Breast epithelium (tissue), 4 donors: ENCODE measurements around the gene TBC1D1. TPM values are rescaled to one million over a fixed set of nuclear protein-coding genes. Genes with fewer than 3 reads are reported as not detected.

ENCODE experiments used
- DNase-seq, 2 donors: peaks; one replicate each; pipeline ENCODE4 v3.0.0-alpha.2; 2019; ENCODE audit warnings: low spot score in 2 of 2
- H3K27ac ChIP-seq, 2 donors: fragments of 200-600 bp; sonication (generic) in 1 of 2; one replicate each; pipeline ENCODE4 v1.5.1; 2016 to 2019; ENCODE audit warnings: mild to moderate bottlenecking in 1 of 2
- H3K27me3 ChIP-seq, 2 donors: fragments of 200-600 bp; sonication (generic) in 1 of 2; one replicate each; pipeline versions ENCODE4 v1.5.1 to v1.6.0; 2017 to 2019; ENCODE audit warnings: control low read depth in 1 of 2, mild to moderate bottlenecking in 1 of 2
- H3K36me3 ChIP-seq: fragments of 200-600 bp; one replicate; pipeline ENCODE4 v1.5.1; 2019
- H3K4me1 ChIP-seq, 2 donors: fragments of 200-600 bp; sonication (generic); one replicate each; pipeline ENCODE4 v1.5.1; 2016 to 2019; ENCODE audit warnings: control low read depth in 1 of 2
- H3K4me3 ChIP-seq, 3 donors: fragments of 200-600 bp; sonication (generic); 1 replicate in 2 of 3; 2 replicates in 1 of 3; pipeline ENCODE4 v1.5.1; 2016 to 2019; ENCODE audit warnings: mild to moderate bottlenecking in 3 of 3, moderate library complexity in 2 of 3
- H3K9me3 ChIP-seq, 2 donors: fragments of 200-600 bp; sonication (generic) in 1 of 2; one replicate each; pipeline ENCODE4 v1.5.1; 2016 to 2019; ENCODE audit warnings: control low read depth in 1 of 2
- CTCF ChIP-seq, 3 donors: fragments of 450-650 bp; IDR thresholded peaks; one replicate each; pipeline ENCODE4 v1.5.1; 2016 to 2017; ENCODE audit warnings: antibody characterized with exemption in 3 of 3, mild to moderate bottlenecking in 3 of 3, moderate library complexity in 3 of 3
- POLR2A ChIP-seq: fragments of 450-650 bp; IDR thresholded peaks from one replicate; pipeline ENCODE4 v1.6.1; 2016; ENCODE audit warnings: antibody characterized with exemption, mild to moderate bottlenecking, moderate library complexity
- POLR2AphosphoS5 ChIP-seq, 3 donors: sonication (generic); formaldehyde crosslinking; IDR thresholded peaks; one replicate each; pipeline ENCODE4 v1.6.1; 2017; ENCODE audit warnings: antibody characterized with exemption in 3 of 3
- intact Hi-C: fragments of 100-400 bp; cut with DNase I; formaldehyde crosslinking; loops from one replicate; pipeline ENCODE4 v1.15.1; 2023; ENCODE audit warnings: low total_unique reads
- total RNA-seq, 3 donors: library from RNA; depleted of rRNA; stranded (reverse); fragments of >200 nt; gene quantifications; one replicate each; pipeline ENCODE4 v1.1.0, GENCODE V29; 2016

The TBC1D1 gene
- total RNA-seq, 3 donors from 2014 or later, result 55.2 to 80.9 (median 63.9) TPM

GRCh38 chr4:38145741-38146140 is 254.9 kb downstream of the TBC1D1 start:
- Histone ChIP-seq H3K9me3 (no peaks in the 10 kb centered on the region), H3K27ac (no peak overlapping the region), H3K4me3 (no peak overlapping the region), H3K36me3 (no peaks in the 10 kb centered on the region), H3K27me3 (no peaks in the 10 kb centered on the region), H3K4me1 (no peaks in the 10 kb centered on the region)
- DNase-seq, result no peak
- TF ChIP-seq CTCF (IDR thresholded peaks at IDR 0.05) (no peak), POLR2A (no peak)
- intact Hi-C loops, result no loop called here

- Histone ChIP-seq H3K36me3 (no peaks in the 10 kb centered on the region), H3K4me1 (no peaks in the 10 kb centered on the region), H3K4me3 (no peak overlapping the region), H3K27ac (no peak overlapping the region), H3K27me3 (no peaks in the 10 kb centered on the region), H3K9me3 (no peaks in the 10 kb centered on the region)
- intact Hi-C loops, result no loop called here
- no peak for TF ChIP-seq CTCF (IDR thresholded peaks at IDR 0.05)
- no peak for TF ChIP-seq POLR2AphosphoS5 (IDR thresholded peaks at IDR 0.05)
- no peak for TF ChIP-seq POLR2A
- DNase-seq, result no peak
Measured at GRCh38 chr4:38146383-38146782, 255.5 kb downstream of the TBC1D1 start.

GRCh38 chr4:38149472-38149996 is 258.6 kb downstream of the TBC1D1 start:
- Histone ChIP-seq H3K9me3 (no peaks in the 10 kb centered on the region), H3K36me3 (no peaks in the 10 kb centered on the region), H3K27ac (no peak overlapping the region), H3K4me3 (no peak overlapping the region), H3K27me3 (no peaks in the 10 kb centered on the region), H3K4me1 (no peaks in the 10 kb centered on the region)
- DNase-seq, result no peak
- intact Hi-C loops, result no loop called here
- TF ChIP-seq POLR2A (no peak), POLR2AphosphoS5 (IDR thresholded peaks at IDR 0.05) (no peak), CTCF (IDR thresholded peaks at IDR 0.05) (no peak)

GRCh38 chr4:38149997-38150671 is 259.2 kb downstream of the TBC1D1 start:
- Histone ChIP-seq H3K9me3 (no peaks in the 10 kb centered on the region), H3K4me3 (no peak overlapping the region), H3K27ac (no peak overlapping the region), H3K4me1 (peaks cover 0 to 4% of the 10 kb centered on the region in 2 donors), H3K27me3 (no peaks in the 10 kb centered on the region), H3K36me3 (no peaks in the 10 kb centered on the region)
- DNase-seq, result no peak
- intact Hi-C loops, result no loop called here
- no peak for TF ChIP-seq POLR2AphosphoS5 (IDR thresholded peaks at IDR 0.05)

GRCh38 chr4:38150766-38151165 is 259.9 kb downstream of the TBC1D1 start:
- TF ChIP-seq CTCF (IDR thresholded peaks at IDR 0.05), result no peak
- TF ChIP-seq POLR2A, result no peak
- TF ChIP-seq POLR2AphosphoS5 (IDR thresholded peaks at IDR 0.05), result no peak
- Histone ChIP-seq H3K4me1 (peaks cover 0 to 4% of the 10 kb centered on the region in 2 donors), H3K9me3 (no peaks in the 10 kb centered on the region), H3K27ac (no peak overlapping the region), H3K36me3 (no peaks in the 10 kb centered on the region), H3K27me3 (no peaks in the 10 kb centered on the region), H3K4me3 (no peak overlapping the region)
- no peak for DNase-seq
- intact Hi-C loops, result no loop called here
